ENCODE data around the gene TSR3. TPM values are rescaled to one million over a fixed set of nuclear protein-coding genes. Genes with fewer than 3 reads are reported as not detected.

Gene TSR3
- total and polyA plus RNA-seq, 2 experiments from 2014 or later: 105 to 110 TPM

DNA sequence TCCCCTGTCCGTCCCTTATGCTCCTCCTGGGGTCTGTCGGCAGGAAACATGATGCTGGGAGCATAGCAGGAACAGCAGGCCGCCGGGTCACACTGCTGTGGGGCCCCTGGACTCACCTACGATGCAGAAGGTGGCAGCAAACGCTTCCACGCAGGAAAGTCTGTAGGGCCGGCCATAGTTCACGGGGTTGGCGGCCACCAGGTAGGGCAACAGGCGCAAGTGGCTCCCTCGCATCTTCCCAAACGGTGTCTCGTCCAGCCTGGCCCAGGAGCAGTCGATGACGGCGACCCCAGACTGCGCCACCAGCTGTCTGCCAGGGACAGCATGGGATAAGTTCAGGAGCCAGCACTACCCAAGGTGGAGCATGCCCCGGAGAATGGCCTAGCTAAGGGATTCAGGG is 987 bp downstream of the TSR3 start:
- no peaks in the 10 kb centered on the region for H3K9me3 ChIP-seq (ENCODE audit: low read depth)
- peak overlapping the region; percentile 92 for H3K9ac ChIP-seq
- H2AFZ ChIP-seq: no peak overlapping the region
- H3F3A ChIP-seq (ENCODE audit: insufficient read depth): no peaks in the 10 kb centered on the region
- H3K27me3 ChIP-seq (replicated peaks; ENCODE audit: insufficient read depth): no peaks in the 10 kb centered on the region
- 75 to 86% methylated on average over 17 to 19 of the region's 19 CpGs for WGBS, 2 experiments (ENCODE audit: low coverage in 1 of 2, low lambda C conversion rate in 2 of 2, missing lambda C conversion rate in 2 of 2)
- in situ Hi-C loops (cut with MboI): no loop called here
- H3K4me3 ChIP-seq: peak overlapping the region; percentile 91
- no peak overlapping the region for H3K27ac ChIP-seq
- H3K4me2 ChIP-seq (ENCODE audit: unreplicated experiment): peak overlapping the region; percentile 81
- H4K20me1 ChIP-seq (ENCODE audit: insufficient read depth): no peaks in the 10 kb centered on the region
- H3K36me3 ChIP-seq (ENCODE audit: low read depth): no peaks in the 10 kb centered on the region; the same call in 1 of the 2 replicates
- TF ChIP-seq EZH2 (IDR thresholded peaks at IDR 0.05; ENCODE audit: insufficient read depth, poor library complexity, severe bottlenecking) (no peak), EZH2phosphoT487 (IDR thresholded peaks at IDR 0.05; ENCODE audit: insufficient read depth, low read depth) (no peak)
- H3K4me1 ChIP-seq (ENCODE audit: insufficient read depth): peaks cover 7% of the 10 kb centered on the region; the same call in 1 of the 2 replicates
- no peaks in the 10 kb centered on the region for H3K9me2 ChIP-seq (ENCODE audit: insufficient read depth)
- no peak for DNase-seq
- peaks cover 60% of the 10 kb centered on the region for H3K79me2 ChIP-seq (ENCODE audit: insufficient read depth)

DNA sequence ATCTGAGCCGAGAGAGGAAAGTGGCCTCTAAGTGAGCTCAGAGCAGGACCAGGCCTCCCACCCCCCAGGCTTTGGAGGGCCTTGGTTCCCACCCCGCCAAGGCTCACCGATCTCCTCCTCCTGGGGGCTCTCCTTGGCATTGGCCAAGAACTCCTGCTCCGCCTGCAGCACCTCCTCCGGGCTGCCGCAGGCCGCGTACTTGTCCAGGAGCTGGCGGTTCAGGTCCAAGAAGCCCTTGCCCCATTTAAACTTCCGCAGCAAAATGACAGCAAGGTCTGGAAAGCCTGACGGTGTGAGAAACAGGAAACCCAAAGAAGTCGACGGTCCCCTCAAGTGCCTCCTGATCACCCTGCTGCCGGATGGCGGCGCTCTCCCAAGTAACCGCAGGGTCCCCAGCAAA is 1.7 kb downstream of the TSR3 start:
- peaks cover 7% of the 10 kb centered on the region; the same call in 1 of the 2 replicates for H3K4me1 ChIP-seq (ENCODE audit: insufficient read depth)
- H3K36me3 ChIP-seq (ENCODE audit: low read depth): no peaks in the 10 kb centered on the region; the same call in 1 of the 2 replicates
- no peaks in the 10 kb centered on the region for H4K20me1 ChIP-seq (ENCODE audit: insufficient read depth)
- H3K9me3 ChIP-seq (ENCODE audit: low read depth): no peaks in the 10 kb centered on the region
- no peaks in the 10 kb centered on the region for H3K27me3 ChIP-seq (replicated peaks; ENCODE audit: insufficient read depth)
- H3K4me2 ChIP-seq (ENCODE audit: unreplicated experiment): no peak overlapping the region
- H3K9me2 ChIP-seq (ENCODE audit: insufficient read depth): no peaks in the 10 kb centered on the region
- no peak for TF ChIP-seq EZH2 (IDR thresholded peaks at IDR 0.05; ENCODE audit: insufficient read depth, poor library complexity, severe bottlenecking)
- no peak for TF ChIP-seq EZH2phosphoT487 (IDR thresholded peaks at IDR 0.05; ENCODE audit: insufficient read depth, low read depth)
- H2AFZ ChIP-seq: no peak overlapping the region
- in situ Hi-C loops (cut with MboI): no loop called here
- no peak overlapping the region for H3K27ac ChIP-seq
- H3K9ac ChIP-seq: no peak overlapping the region
- DNase-seq: no peak
- peaks cover 53% of the 10 kb centered on the region for H3K79me2 ChIP-seq (ENCODE audit: insufficient read depth)
- H3F3A ChIP-seq (ENCODE audit: insufficient read depth): no peaks in the 10 kb centered on the region
- no peak overlapping the region for H3K4me3 ChIP-seq
- WGBS, 2 experiments (ENCODE audit: low coverage in 1 of 2, low lambda C conversion rate in 2 of 2, missing lambda C conversion rate in 2 of 2): 92 to 98% methylated on average over 10 to 17 of the region's 17 CpGs

DNA sequence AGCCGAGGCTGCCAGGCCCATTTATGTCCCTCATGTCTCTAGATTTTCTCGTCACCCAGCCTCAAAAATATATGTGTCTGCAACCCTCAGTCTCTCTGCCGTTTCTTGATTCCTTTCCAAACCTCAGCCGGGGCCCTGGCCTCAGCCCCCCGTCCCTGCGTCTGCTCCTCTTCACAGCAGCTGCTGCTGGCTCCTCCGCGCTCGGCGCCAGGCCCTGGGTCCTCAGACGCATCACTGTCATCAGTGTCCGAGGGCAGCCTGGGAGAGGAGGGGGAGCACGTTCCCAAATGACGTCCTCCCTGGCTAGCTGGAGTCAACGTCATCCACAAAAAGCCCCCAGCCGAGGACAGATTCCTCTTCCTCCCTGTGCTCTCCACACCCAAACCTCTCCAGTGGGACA is 2.3 kb downstream of the TSR3 start:
- Histone ChIP-seq H3K36me3 (ENCODE audit: low read depth) (no peaks in the 10 kb centered on the region; the same call in 1 of the 2 replicates), H3K9me2 (ENCODE audit: insufficient read depth) (no peaks in the 10 kb centered on the region), H3F3A (ENCODE audit: insufficient read depth) (no peaks in the 10 kb centered on the region), H3K27ac (no peak overlapping the region), H3K4me3 (no peak overlapping the region), H3K9ac (no peak overlapping the region), H4K20me1 (ENCODE audit: insufficient read depth) (no peaks in the 10 kb centered on the region), H3K9me3 (ENCODE audit: low read depth) (no peaks in the 10 kb centered on the region), H3K4me1 (ENCODE audit: insufficient read depth) (peaks cover 7% of the 10 kb centered on the region; the same call in 1 of the 2 replicates), H3K4me2 (ENCODE audit: unreplicated experiment) (no peak overlapping the region), H2AFZ (no peak overlapping the region), H3K79me2 (ENCODE audit: insufficient read depth) (peaks cover 47% of the 10 kb centered on the region), H3K27me3 (replicated peaks; ENCODE audit: insufficient read depth) (no peaks in the 10 kb centered on the region)
- in situ Hi-C loops (cut with MboI): no loop called here
- 90 to 92% methylated on average over 16 of the region's 16 CpGs for WGBS, 2 experiments (ENCODE audit: low coverage in 1 of 2, low lambda C conversion rate in 2 of 2, missing lambda C conversion rate in 2 of 2)
- TF ChIP-seq EZH2 (IDR thresholded peaks at IDR 0.05; ENCODE audit: insufficient read depth, poor library complexity, severe bottlenecking) (no peak), EZH2phosphoT487 (IDR thresholded peaks at IDR 0.05; ENCODE audit: insufficient read depth, low read depth) (no peak)
- no peak for DNase-seq

DNA sequence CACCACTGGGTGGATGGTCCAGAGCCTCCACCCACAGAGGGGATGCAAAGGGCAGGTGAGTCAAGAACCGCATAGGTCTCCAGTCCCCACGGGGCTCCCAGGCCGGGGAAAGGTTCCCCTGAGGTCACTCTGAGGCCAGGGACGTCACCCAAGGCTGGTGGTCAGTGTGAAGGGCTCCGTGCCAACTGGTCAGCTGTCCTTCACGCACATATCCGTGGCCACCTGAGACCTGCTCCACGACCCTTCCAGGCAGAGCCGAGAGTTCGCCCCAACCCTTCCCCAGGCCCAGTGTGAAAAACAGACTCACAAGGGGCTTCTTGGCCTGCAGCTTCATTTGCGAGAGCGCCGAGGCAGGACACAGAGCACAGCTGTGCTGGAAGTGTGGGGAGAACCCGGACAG is 2.8 kb downstream of the TSR3 start:
- Histone ChIP-seq H3K9me2 (ENCODE audit: insufficient read depth) (no peaks in the 10 kb centered on the region), H3K4me2 (ENCODE audit: unreplicated experiment) (no peak overlapping the region), H3K36me3 (ENCODE audit: low read depth) (no peaks in the 10 kb centered on the region; the same call in 1 of the 2 replicates), H3K27me3 (replicated peaks; ENCODE audit: insufficient read depth) (no peaks in the 10 kb centered on the region), H3K9ac (no peak overlapping the region), H3K27ac (no peak overlapping the region), H3K9me3 (ENCODE audit: low read depth) (no peaks in the 10 kb centered on the region), H3K4me3 (no peak overlapping the region), H3K79me2 (ENCODE audit: insufficient read depth) (peaks cover 42% of the 10 kb centered on the region), H2AFZ (no peak overlapping the region), H3K4me1 (ENCODE audit: insufficient read depth) (peaks cover 7% of the 10 kb centered on the region; the same call in 1 of the 2 replicates), H4K20me1 (ENCODE audit: insufficient read depth) (no peaks in the 10 kb centered on the region), H3F3A (ENCODE audit: insufficient read depth) (no peaks in the 10 kb centered on the region)
- in situ Hi-C loops (cut with MboI): no loop called here
- no peak for DNase-seq
- no peak for TF ChIP-seq EZH2 (IDR thresholded peaks at IDR 0.05; ENCODE audit: insufficient read depth, poor library complexity, severe bottlenecking)
- WGBS, 2 experiments (ENCODE audit: low coverage in 1 of 2, low lambda C conversion rate in 2 of 2, missing lambda C conversion rate in 2 of 2): 74 to 82% methylated on average over 14 of the region's 14 CpGs

DNA sequence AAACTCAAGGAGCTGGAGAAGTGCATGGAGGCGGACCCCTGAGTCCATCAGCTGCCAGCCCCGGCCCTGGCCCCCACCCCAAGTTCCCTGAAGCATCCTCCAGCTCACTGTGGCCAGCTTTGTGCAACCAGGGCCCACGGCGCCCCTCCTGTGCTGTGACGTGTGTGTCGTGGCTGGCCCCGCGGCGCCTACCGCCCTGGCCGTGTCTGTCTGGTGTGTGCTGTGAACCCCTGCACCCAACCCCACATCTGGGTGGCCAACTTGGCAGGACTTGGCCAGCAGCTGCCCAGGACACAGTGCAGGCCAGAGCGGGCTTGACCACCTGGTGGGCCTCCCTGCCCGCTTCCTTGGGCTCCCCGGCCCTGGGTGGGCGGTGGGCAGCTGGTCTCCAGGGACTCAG is 3.2 kb downstream of the TSR3 start:
- peaks cover 7% of the 10 kb centered on the region; the same call in 1 of the 2 replicates for H3K4me1 ChIP-seq (ENCODE audit: insufficient read depth)
- no peaks in the 10 kb centered on the region for H3K9me3 ChIP-seq (ENCODE audit: low read depth)
- no peak overlapping the region for H2AFZ ChIP-seq
- no peak overlapping the region for H3K4me2 ChIP-seq (ENCODE audit: unreplicated experiment)
- H3K9ac ChIP-seq: no peak overlapping the region
- no peaks in the 10 kb centered on the region for H3F3A ChIP-seq (ENCODE audit: insufficient read depth)
- H3K79me2 ChIP-seq (ENCODE audit: insufficient read depth): peaks cover 37% of the 10 kb centered on the region
- no peak for DNase-seq
- TF ChIP-seq EZH2phosphoT487 (IDR thresholded peaks at IDR 0.05; ENCODE audit: insufficient read depth, low read depth): no peak
- in situ Hi-C loops (cut with MboI): no loop called here
- H4K20me1 ChIP-seq (ENCODE audit: insufficient read depth): no peaks in the 10 kb centered on the region
- no peak overlapping the region for H3K27ac ChIP-seq
- H3K4me3 ChIP-seq: no peak overlapping the region
- 96% methylated on average over 12 to 15 of the region's 15 CpGs for WGBS, 2 experiments (ENCODE audit: low coverage in 1 of 2, low lambda C conversion rate in 2 of 2, missing lambda C conversion rate in 2 of 2)
- H3K9me2 ChIP-seq (ENCODE audit: insufficient read depth): no peaks in the 10 kb centered on the region
- no peaks in the 10 kb centered on the region for H3K27me3 ChIP-seq (replicated peaks; ENCODE audit: insufficient read depth)
- no peaks in the 10 kb centered on the region; the same call in 1 of the 2 replicates for H3K36me3 ChIP-seq (ENCODE audit: low read depth)

All from GM23248 (cell line).